HCT116 (cell line): ENCODE data around the gene MS4A5. TPM values are rescaled to one million over a fixed set of nuclear protein-coding genes. Genes with fewer than 3 reads are reported as not detected.

Experiments
- ATAC-seq: fragments of 200-7000 bp; cut with Tn5 transposase; 2 replicates; pipeline ENCODE4 v1.9.1; 2020; ENCODE audit warnings: mild to moderate bottlenecking, moderate library complexity
- BruUV-seq: library from RNA; stranded (reverse); fragments of 400-500 nt; replicated peaks from 2 replicates; lab custom pipeline; 2021; lab: Mats Ljungman, UMichigan
- CTCF ChIA-PET: fragments of 300-600 bp; sonication (Branson Sonifier 250); formaldehyde crosslinking; loops from one replicate; lab custom pipeline; 2021; ENCODE audit warnings: antibody characterized with exemption; lab: Charles Lee
- POLR2A ChIA-PET: fragments of 300-600, 350-600 bp; sonication (Branson Sonifier 250); formaldehyde crosslinking; loops from one replicate; lab custom pipeline; 2021; ENCODE audit warnings: antibody characterized with exemption; lab: Charles Lee
- RAD21 ChIA-PET, 2 experiments: fragments of 300-600 bp; sonication (Branson Sonifier 250); formaldehyde crosslinking; loops; one replicate each; lab custom pipeline; 2023; ENCODE audit warnings: low total read pairs in 2 of 2; ENCODE audit not compliant: uncharacterized antibody in 2 of 2, unreplicated experiment in 2 of 2, low non-redundant PET in 1 of 2; lab: Charles Lee
- DNase-seq: peaks from one replicate; pipeline ENCODE4 v3.0.0-alpha.2; 2010; ENCODE audit warnings: low read depth, low spot score
- H2AFZ ChIP-seq: fragments of 200-600 bp; shearing (Covaris generic), sonication (generic); 2 replicates; pipeline ENCODE4 v1.6.1; 2017; ENCODE audit warnings: low read depth, mixed run types, mixed read lengths, antibody characterized with exemption, low read length; ENCODE audit not compliant: poor library complexity, severe bottlenecking
- H3K27ac ChIP-seq: 2 replicates; pipeline ENCODE4 v1.5.1; 2012; ENCODE audit warnings: low read depth, low read length
- H3K27me3 ChIP-seq: fragments of 200-600 bp; sonication (generic); 2 replicates; pipeline ENCODE4 v1.6.1; 2016; ENCODE audit warnings: mixed run types, low read length, mixed read lengths; ENCODE audit not compliant: insufficient read depth
- H3K36me3 ChIP-seq, 2 experiments: fragments of 200-500 bp in 1 of 2; fragments of 200-600 bp in 1 of 2; sonication (Bioruptor generic) in 1 of 2; sonication (generic) in 1 of 2; 2 replicates each; pipeline versions ENCODE4 v1.5.1 to v1.6.1; 2014 to 2016; ENCODE audit warnings: low read length in 2 of 2, inconsistent platforms in 1 of 2, mixed read lengths in 1 of 2, mixed run types in 1 of 2; ENCODE audit not compliant: insufficient read depth in 2 of 2, control insufficient read depth in 1 of 2
- H3K4me1 ChIP-seq, 2 experiments: fragments of 200-600 bp in 1 of 2; sonication (generic) in 1 of 2; 2 replicates each; pipeline versions ENCODE4 v1.5.1 to v1.6.1; 2012 to 2017; ENCODE audit warnings: low read length in 2 of 2, inconsistent platforms in 1 of 2, mild to moderate bottlenecking in 1 of 2, mixed read lengths in 1 of 2, mixed run types in 1 of 2, moderate library complexity in 1 of 2; ENCODE audit not compliant: insufficient read depth in 2 of 2, control insufficient read depth in 1 of 2
- H3K4me2 ChIP-seq: fragments of 200-600 bp; sonication (generic); 2 replicates; pipeline ENCODE4 v1.6.1; 2017; ENCODE audit warnings: mixed run types, low read length, mixed read lengths
- H3K4me3 ChIP-seq, 2 experiments: fragments of 200-600 bp in 1 of 2; sonication (generic) in 1 of 2; replicated peaks in 1 of 2; 2 replicates each; pipeline ENCODE4 v1.5.1; 2011 to 2016; ENCODE audit warnings: low read length in 2 of 2, control low read depth in 1 of 2, low read depth in 1 of 2, mild to moderate bottlenecking in 1 of 2, mixed read lengths in 1 of 2, mixed run types in 1 of 2
- H3K79me2 ChIP-seq: fragments of 200-600 bp; sonication (generic); 2 replicates; pipeline ENCODE4 v1.6.1; 2017; ENCODE audit warnings: mild to moderate bottlenecking, mixed run types, low read length, moderate library complexity, mixed read lengths; ENCODE audit not compliant: insufficient read depth
- H3K9ac ChIP-seq: fragments of 200-600 bp; sonication (generic); 2 replicates; pipeline ENCODE4 v1.6.1; 2016; ENCODE audit warnings: low read length, mixed read lengths
- H3K9me2 ChIP-seq: fragments of 200-600 bp; sonication (generic), shearing (Covaris generic); 2 replicates; pipeline ENCODE4 v1.6.1; 2017; ENCODE audit warnings: mixed run types, mild to moderate bottlenecking, moderate library complexity; ENCODE audit not compliant: insufficient read depth
- H3K9me3 ChIP-seq, 2 experiments: fragments of 200-500 bp in 1 of 2; fragments of 200-600 bp in 1 of 2; sonication (Bioruptor generic) in 1 of 2; sonication (generic) in 1 of 2; 2 replicates each; pipeline ENCODE4 v1.6.1; 2014 to 2017; ENCODE audit warnings: low read length in 2 of 2, mixed read lengths in 2 of 2, inconsistent platforms in 1 of 2, low read depth in 1 of 2, mild to moderate bottlenecking in 1 of 2, mixed run types in 1 of 2, moderate library complexity in 1 of 2; ENCODE audit not compliant: control insufficient read depth in 1 of 2, insufficient read depth in 1 of 2
- H4K20me1 ChIP-seq: fragments of 200-600 bp; sonication (generic), shearing (Covaris generic); 2 replicates; pipeline ENCODE4 v1.6.1; 2017; ENCODE audit warnings: mixed run types, mild to moderate bottlenecking, moderate library complexity; ENCODE audit not compliant: insufficient read depth
- ATF3 ChIP-seq: IDR thresholded peaks from 2 replicates; pipeline ENCODE4 v1.6.1; 2012
- CBX3 ChIP-seq: IDR thresholded peaks from 2 replicates; pipeline ENCODE4 v1.6.1; 2012; ENCODE audit warnings: low read depth
- CTCF ChIP-seq, 3 experiments: fragments of 200-600 bp in 1 of 3; sonication (generic) in 1 of 3; IDR thresholded peaks in 2 of 3; conservative IDR thresholded peaks in 1 of 3; 2 replicates each; pipeline ENCODE4 v1.5.1; 2012 to 2017; ENCODE audit warnings: low read depth in 2 of 3, low read length in 2 of 3, antibody characterized with exemption in 1 of 3, borderline replicate concordance in 1 of 3, control low read depth in 1 of 3, mild to moderate bottlenecking in 1 of 3, mixed read lengths in 1 of 3, mixed run types in 1 of 3, moderate library complexity in 1 of 3; ENCODE audit not compliant: insufficient read depth in 1 of 3
- EGR1 ChIP-seq: IDR thresholded peaks from 2 replicates; pipeline ENCODE4 v1.6.1; 2012; ENCODE audit warnings: low read depth
- EZH2 ChIP-seq: fragments of 200-600 bp; sonication (generic); IDR thresholded peaks from 2 replicates; pipeline ENCODE4 v1.6.1; 2017; ENCODE audit warnings: antibody characterized with exemption, mixed run types
- EZH2phosphoT487 ChIP-seq: fragments of 200-600 bp; IDR thresholded peaks from 2 replicates; pipeline ENCODE4 v1.6.1; 2018; ENCODE audit warnings: antibody characterized with exemption, borderline replicate concordance
- FOSL1 ChIP-seq: IDR thresholded peaks from 2 replicates; pipeline ENCODE4 v1.6.1; 2012; ENCODE audit warnings: low read depth
- POLR2A ChIP-seq: IDR thresholded peaks from 2 replicates; pipeline ENCODE4 v1.7.0; 2011; ENCODE audit warnings: borderline replicate concordance; ENCODE audit not compliant: insufficient read depth, insufficient read length; ENCODE audit errors: extremely low read depth
- POLR2AphosphoS5 ChIP-seq: IDR thresholded peaks from 2 replicates; pipeline ENCODE4 v1.6.1; 2011; ENCODE audit warnings: mild to moderate bottlenecking, low read depth, low read length, moderate library complexity
- RAD21 ChIP-seq: IDR thresholded peaks from 2 replicates; pipeline ENCODE4 v1.6.1; 2012; ENCODE audit warnings: low read depth, mild to moderate bottlenecking
- SIN3A ChIP-seq: IDR thresholded peaks from 2 replicates; pipeline ENCODE4 v1.6.1; 2012; ENCODE audit warnings: low read depth
- SRF ChIP-seq: IDR thresholded peaks from 2 replicates; pipeline ENCODE4 v1.6.1; 2012; ENCODE audit warnings: low read depth
- YY1 ChIP-seq: IDR thresholded peaks from 2 replicates; pipeline ENCODE4 v1.6.1; 2011; ENCODE audit warnings: low read length, low read depth, moderate library complexity, mild to moderate bottlenecking; ENCODE audit not compliant: insufficient replicate concordance; ENCODE audit errors: extremely low read depth
- ZBTB33 ChIP-seq: IDR thresholded peaks from 2 replicates; pipeline ENCODE4 v1.6.1; 2011; ENCODE audit warnings: mild to moderate bottlenecking, low read length, moderate library complexity; ENCODE audit not compliant: insufficient replicate concordance; ENCODE audit errors: extremely low read depth
- intact Hi-C: fragments of 100-400 bp; cut with micrococcal nuclease; formaldehyde crosslinking; loops from 2 replicates; pipeline ENCODE4 v1.10.0; 2022
- total RNA-seq: library from RNA; stranded (reverse); gene quantifications from one replicate; pipeline ENCODE4 v1.2.1, GENCODE V29; 2021; ENCODE audit not compliant: unreplicated experiment

Gene MS4A5
- total RNA-seq, 1 experiment from 2014 or later: not detected

- no peaks in the 10 kb centered on the region; the same call in 1 of the 2 replicates for H3K27me3 ChIP-seq
- DNase-seq: no peak
- RAD21 ChIA-PET: no interaction called here
- intact Hi-C loops: no loop called here
- no peak overlapping the region for H3K4me2 ChIP-seq
- H3K27ac ChIP-seq: no peak overlapping the region
- CTCF ChIA-PET: no interaction called here
- no peaks in the 10 kb centered on the region for H3K79me2 ChIP-seq
- TF ChIP-seq FOSL1 (no peak), CTCF (IDR thresholded peaks at IDR 0.05 in 2 of 3, conservative IDR thresholded peaks at IDR 0.05 in 1 of 3; ENCODE audit: borderline replicate concordance in 1 of 3, insufficient read depth in 1 of 3, low read depth in 2 of 3, low read length in 2 of 3) (no peak), CBX3 (no peak), ATF3 (no peak), EZH2phosphoT487 (no peak)
- TF ChIP-seq, all 23 proteins: peak for 0
- Histone ChIP-seq H3K9ac (no peak overlapping the region), H3K4me3 (no peak overlapping the region), H4K20me1 (no peaks in the 10 kb centered on the region), H3K9me2 (no peaks in the 10 kb centered on the region), H3K4me1 (no peaks in the 10 kb centered on the region), H3K9me3 (no peaks in the 10 kb centered on the region), H2AFZ (no peak overlapping the region), H3K36me3 (no peaks in the 10 kb centered on the region)
- no TSS peak for BruUV-seq
- POLR2A ChIA-PET: no interaction called here
- ATAC-seq: no peak
Observed at GRCh38 chr11:60394666-60395380, 34.5 kb upstream of the MS4A5 start.

GRCh38 chr11:60396382-60396781, 33.0 kb upstream of the MS4A5 start, which contains the start of gene MS4A14:
Gene MS4A14, plus strand, starts transcription at chr11:60396459. Its CDS starts 120 bp downstream, at chr11:60396579.
- Histone ChIP-seq H3K79me2 (no peaks in the 10 kb centered on the region), H2AFZ (no peak within 1 kb of the TSS), H3K4me3 (no peak within 1 kb of the TSS), H4K20me1 (no peaks in the 10 kb centered on the region), H3K36me3 (no peaks in the 10 kb centered on the region), H3K27ac (no peak within 1 kb of the TSS), H3K9me3 (no peaks in the 10 kb centered on the region), H3K27me3 (no peaks in the 10 kb centered on the region; the same call in 1 of the 2 replicates), H3K9ac (no peak within 1 kb of the TSS), H3K4me2 (no peak within 1 kb of the TSS), H3K9me2 (no peaks in the 10 kb centered on the region), H3K4me1 (no peaks in the 10 kb centered on the region)
- ChIA-PET RAD21 (no interaction called here), CTCF (no interaction called here), POLR2A (no interaction called here)
- intact Hi-C loops: no loop called here
- DNase-seq (no peak), ATAC-seq (no peak)
- no TSS peak for BruUV-seq
- TF ChIP-seq POLR2A (no peak), EGR1 (no peak), EZH2 (no peak), SRF (no peak), ATF3 (no peak), POLR2AphosphoS5 (no peak), YY1 (no peak), RAD21 (no peak), ZBTB33 (no peak), CBX3 (no peak), SIN3A (no peak)
